PC-3 (cell line): ENCODE data around the gene MLN. TPM values are rescaled to one million over a fixed set of nuclear protein-coding genes. Genes with fewer than 3 reads are reported as not detected.

Source experiments
- ATAC-seq: fragments of 200-7000 bp; cut with Tn5 transposase; 2 replicates; pipeline ENCODE4 v1.9.1; 2020; ENCODE audit warnings: mild to moderate bottlenecking, moderate library complexity
- BruUV-seq: library from RNA; stranded (reverse); fragments of 400-500 nt; replicated peaks from 2 replicates; lab custom pipeline; 2021; lab: Mats Ljungman, UMichigan
- CTCF ChIA-PET: fragments of 300-600 bp; sonication (Branson Sonifier 250); formaldehyde crosslinking; loops from one replicate; lab custom pipeline; 2022; ENCODE audit warnings: antibody characterized with exemption; lab: Charles Lee
- POLR2A ChIA-PET: fragments of 300-600 bp; sonication (Branson Sonifier 250); formaldehyde crosslinking; loops from one replicate; lab custom pipeline; 2022; ENCODE audit warnings: antibody characterized with exemption; ENCODE audit not compliant: unreplicated experiment; lab: Charles Lee
- DNase-seq: peaks from one replicate; pipeline ENCODE4 v3.0.0-alpha.2; 2015
- H2AFZ ChIP-seq: fragments of 300-600 bp; sonication (generic); 2 replicates; pipeline ENCODE4 v1.6.0; 2016; ENCODE audit warnings: antibody characterized with exemption, low read length
- H3F3A ChIP-seq: fragments of 300-600 bp; sonication (generic); one replicate; pipeline ENCODE4 v1.6.0; 2017; ENCODE audit warnings: antibody characterized with exemption, low read length, control low read depth, mild to moderate bottlenecking; ENCODE audit not compliant: unreplicated experiment
- H3K27ac ChIP-seq: fragments of 300-600 bp; sonication (generic); 2 replicates; pipeline ENCODE4 v1.5.1; 2016; ENCODE audit warnings: mild to moderate bottlenecking, low read length
- H3K27me3 ChIP-seq: fragments of 300-600 bp; sonication (generic); 2 replicates; pipeline ENCODE4 v1.6.1; 2016; ENCODE audit warnings: low read length, mixed read lengths
- H3K36me3 ChIP-seq: fragments of 300-600 bp; sonication (generic); 2 replicates; pipeline ENCODE4 v1.6.1; 2016; ENCODE audit warnings: low read depth, mixed run types, low read length, mixed read lengths
- H3K4me1 ChIP-seq: fragments of 300-600 bp; sonication (generic); 2 replicates; pipeline ENCODE4 v1.5.1; 2016; ENCODE audit warnings: low read length; ENCODE audit not compliant: insufficient read depth
- H3K4me2 ChIP-seq: fragments of 300-600 bp; sonication (generic); 2 replicates; pipeline ENCODE4 v1.6.0; 2016; ENCODE audit warnings: low read length
- H3K4me3 ChIP-seq: fragments of 300-600 bp; sonication (generic); 2 replicates; pipeline ENCODE4 v1.5.1; 2016; ENCODE audit warnings: mild to moderate bottlenecking, low read length, mixed read lengths
- H3K79me2 ChIP-seq: fragments of 300-600 bp; sonication (generic); 2 replicates; pipeline ENCODE4 v1.6.1; 2017; ENCODE audit warnings: low read length, mixed read lengths
- H3K9ac ChIP-seq: fragments of 300-600 bp; sonication (generic); 2 replicates; pipeline ENCODE4 v1.6.0; 2016; ENCODE audit warnings: mild to moderate bottlenecking, low read length
- H3K9me2 ChIP-seq: fragments of 300-600 bp; sonication (generic); replicated peaks from 2 replicates; pipeline ENCODE4 v1.6.1; 2016; ENCODE audit warnings: mixed run types, low read length, mixed read lengths
- H3K9me3 ChIP-seq: fragments of 300-600 bp; sonication (generic); 2 replicates; pipeline ENCODE4 v1.6.1; 2016; ENCODE audit warnings: low read length, mixed read lengths
- H4K20me1 ChIP-seq: fragments of 300-600 bp; sonication (generic); 2 replicates; pipeline ENCODE4 v1.6.1; 2016; ENCODE audit warnings: low read length, mixed read lengths
- CTCF ChIP-seq: fragments of 300-600 bp; sonication (generic); conservative IDR thresholded peaks from 2 replicates; pipeline ENCODE4 v1.5.1; 2017; ENCODE audit warnings: antibody characterized with exemption, low read depth, mild to moderate bottlenecking, low read length
- EZH2 ChIP-seq: fragments of 300-600 bp; sonication (generic); IDR thresholded peaks from one replicate; pipeline ENCODE4 v1.6.1; 2017; ENCODE audit warnings: antibody characterized with exemption, mild to moderate bottlenecking, low read length; ENCODE audit not compliant: unreplicated experiment
- EZH2phosphoT487 ChIP-seq: fragments of 300-600 bp; sonication (generic); IDR thresholded peaks from 2 replicates; pipeline ENCODE4 v1.6.1; 2018; ENCODE audit warnings: mild to moderate bottlenecking, antibody characterized with exemption, low read length, borderline replicate concordance
- intact Hi-C: fragments of 100-400 bp; cut with micrococcal nuclease; formaldehyde crosslinking; loops from 2 replicates; pipeline ENCODE4 v1.9.0; 2023
- total RNA-seq: library from RNA; depleted of rRNA; stranded (reverse); fragments of >200 nt; gene quantifications from 2 replicates; pipeline ENCODE4 v1.2.3, GENCODE V29; 2014

Gene MLN
- total RNA-seq, 1 experiment from 2014 or later: not detected

GRCh38 chr6:33846226-33846625 is 42.4 kb upstream of the MLN start:
- H3K4me1 ChIP-seq: peaks cover 2% of the 10 kb centered on the region; the same call in 1 of the 2 replicates
- H3K9me3 ChIP-seq: no peaks in the 10 kb centered on the region
- H3K79me2 ChIP-seq: no peaks in the 10 kb centered on the region
- DNase-seq: no peak
- no peak overlapping the region for H3K4me2 ChIP-seq
- intact Hi-C loops: loop anchor here (10.0 kb wide), 1 partner anchor 179 kb away; no protein-coding TSS in a partner anchor
- no peaks in the 10 kb centered on the region for H3K9me2 ChIP-seq
- H3K27me3 ChIP-seq: no peaks in the 10 kb centered on the region
- H4K20me1 ChIP-seq: no peaks in the 10 kb centered on the region
- BruUV-seq: no TSS peak
- ChIA-PET POLR2A (no interaction called here), CTCF (no interaction called here)
- no peaks in the 10 kb centered on the region for H3K36me3 ChIP-seq
- ATAC-seq: no peak
- no peak overlapping the region for H3K4me3 ChIP-seq
- H3K27ac ChIP-seq: no peak overlapping the region
- H2AFZ ChIP-seq: no peak overlapping the region
- no peak overlapping the region for H3K9ac ChIP-seq
- TF ChIP-seq EZH2phosphoT487 (no peak), EZH2 (no peak), CTCF (no peak)
- H3F3A ChIP-seq: no peaks in the 10 kb centered on the region

GRCh38 chr6:33845031-33845745 is 41.4 kb upstream of the MLN start:
- CTCF ChIA-PET: no interaction called here

More at GRCh38 chr6:33845031-33845745, 41.4 kb upstream of the MLN start:
- Histone ChIP-seq H3K4me3 (no peak overlapping the region), H3K9me2 (no peaks in the 10 kb centered on the region), H3K27me3 (no peaks in the 10 kb centered on the region), H3K4me1 (peaks cover 13% of the 10 kb centered on the region), H3K36me3 (no peaks in the 10 kb centered on the region), H3K27ac (no peak overlapping the region), H4K20me1 (no peaks in the 10 kb centered on the region), H2AFZ (no peak overlapping the region), H3F3A (no peaks in the 10 kb centered on the region), H3K9me3 (no peaks in the 10 kb centered on the region), H3K9ac (no peak overlapping the region), H3K4me2 (no peak overlapping the region), H3K79me2 (no peaks in the 10 kb centered on the region)
- intact Hi-C loops: loop anchor here (10.0 kb wide), 1 partner anchor 180 kb away; no protein-coding TSS in a partner anchor
- ATAC-seq: no peak
- no peak for DNase-seq
- POLR2A ChIA-PET: no interaction called here
- TF ChIP-seq EZH2: no peak
- no peak for TF ChIP-seq CTCF
- no peak for TF ChIP-seq EZH2phosphoT487
- BruUV-seq: no TSS peak
